Transverse colon (tissue), 4 donors: ENCODE data around the gene HRG.

Experiments
- POLR2AphosphoS5 ChIP-seq, 3 donors: sonication (generic); formaldehyde crosslinking; IDR thresholded peaks; one replicate each; pipeline ENCODE4 v1.6.1; 2016; ENCODE audit warnings: antibody characterized with exemption in 3 of 3
- TF ChIP-seq, protein P1 (sequence below), 5 experiments: fragments of 200-600 bp in 3 of 5; fragments of 450-650 bp in 2 of 5; sonication (generic) in 3 of 5; IDR thresholded peaks; 1 replicate in 2 of 5; 2 replicates in 3 of 5; pipeline ENCODE4 v1.5.1; 2016 to 2017; ENCODE audit warnings: antibody characterized with exemption in 5 of 5, inconsistent platforms in 3 of 5, mild to moderate bottlenecking in 2 of 5, moderate library complexity in 1 of 5

- TF ChIP-seq, protein P1, sequence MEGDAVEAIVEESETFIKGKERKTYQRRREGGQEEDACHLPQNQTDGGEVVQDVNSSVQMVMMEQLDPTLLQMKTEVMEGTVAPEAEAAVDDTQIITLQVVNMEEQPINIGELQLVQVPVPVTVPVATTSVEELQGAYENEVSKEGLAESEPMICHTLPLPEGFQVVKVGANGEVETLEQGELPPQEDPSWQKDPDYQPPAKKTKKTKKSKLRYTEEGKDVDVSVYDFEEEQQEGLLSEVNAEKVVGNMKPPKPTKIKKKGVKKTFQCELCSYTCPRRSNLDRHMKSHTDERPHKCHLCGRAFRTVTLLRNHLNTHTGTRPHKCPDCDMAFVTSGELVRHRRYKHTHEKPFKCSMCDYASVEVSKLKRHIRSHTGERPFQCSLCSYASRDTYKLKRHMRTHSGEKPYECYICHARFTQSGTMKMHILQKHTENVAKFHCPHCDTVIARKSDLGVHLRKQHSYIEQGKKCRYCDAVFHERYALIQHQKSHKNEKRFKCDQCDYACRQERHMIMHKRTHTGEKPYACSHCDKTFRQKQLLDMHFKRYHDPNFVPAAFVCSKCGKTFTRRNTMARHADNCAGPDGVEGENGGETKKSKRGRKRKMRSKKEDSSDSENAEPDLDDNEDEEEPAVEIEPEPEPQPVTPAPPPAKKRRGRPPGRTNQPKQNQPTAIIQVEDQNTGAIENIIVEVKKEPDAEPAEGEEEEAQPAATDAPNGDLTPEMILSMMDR (IDR thresholded peaks at IDR 0.05): no peak
- TF ChIP-seq POLR2AphosphoS5 (IDR thresholded peaks at IDR 0.05): no peak
Measured at GRCh38 chr3:186653080-186653707, 12.6 kb upstream of the HRG start.
